GM12878 (cell line): ENCODE data around the gene COL2A1.

Source experiments
- BHLHE40 ChIP-seq, 2 experiments: fragments of 450-650 bp in 1 of 2; IDR thresholded peaks; 2 replicates each; pipeline ENCODE4 v1.6.1; 2011 to 2017; ENCODE audit warnings: low read depth in 2 of 2, borderline replicate concordance in 1 of 2, improper control_type of control experiment in 1 of 2, low read length in 1 of 2, mild to moderate bottlenecking in 1 of 2
- CREM ChIP-seq: IDR thresholded peaks from 2 replicates; pipeline ENCODE4 v1.6.1; 2014; ENCODE audit warnings: antibody characterized with exemption, low read depth
- CTCF ChIP-seq, 3 experiments: IDR thresholded peaks in 2 of 3; conservative IDR thresholded peaks in 1 of 3; 2 replicates each; pipeline ENCODE4 v1.5.1; 2011; ENCODE audit warnings: low read depth in 3 of 3, low read length in 3 of 3, mild to moderate bottlenecking in 3 of 3, control low read depth in 2 of 3, moderate library complexity in 2 of 3, inconsistent platforms in 1 of 3, mixed read lengths in 1 of 3; ENCODE audit not compliant: control insufficient read depth in 2 of 3, insufficient read depth in 1 of 3; ENCODE audit errors: extremely low read depth in 1 of 3
- NFYB ChIP-seq: IDR thresholded peaks from 2 replicates; pipeline ENCODE4 v1.6.1; 2011; ENCODE audit warnings: low read depth, mild to moderate bottlenecking, low read length, improper control_type of control experiment, moderate library complexity; ENCODE audit not compliant: insufficient read depth
- RAD21 ChIP-seq: IDR thresholded peaks from 2 replicates; pipeline ENCODE4 v1.6.1; 2011; ENCODE audit warnings: mild to moderate bottlenecking, low read depth, low read length, moderate library complexity; ENCODE audit not compliant: insufficient read depth
- SREBF2 ChIP-seq: IDR thresholded peaks from 2 replicates; pipeline ENCODE4 v1.6.1; 2012; ENCODE audit warnings: mild to moderate bottlenecking, low read length
- ZNF207 ChIP-seq: fragments of 450-650 bp; IDR thresholded peaks from 2 replicates; pipeline ENCODE4 v1.6.1; 2014; ENCODE audit warnings: antibody characterized with exemption, mild to moderate bottlenecking, borderline replicate concordance
- ZNF217 ChIP-seq: fragments of 450-650 bp; IDR thresholded peaks from 2 replicates; pipeline ENCODE4 v1.6.1; 2017; ENCODE audit warnings: antibody characterized with exemption, mild to moderate bottlenecking
- ZNF274 ChIP-seq: IDR thresholded peaks from one replicate; pipeline ENCODE4 v1.8.0; 2011; ENCODE audit not compliant: insufficient read length, insufficient read depth

DNA sequence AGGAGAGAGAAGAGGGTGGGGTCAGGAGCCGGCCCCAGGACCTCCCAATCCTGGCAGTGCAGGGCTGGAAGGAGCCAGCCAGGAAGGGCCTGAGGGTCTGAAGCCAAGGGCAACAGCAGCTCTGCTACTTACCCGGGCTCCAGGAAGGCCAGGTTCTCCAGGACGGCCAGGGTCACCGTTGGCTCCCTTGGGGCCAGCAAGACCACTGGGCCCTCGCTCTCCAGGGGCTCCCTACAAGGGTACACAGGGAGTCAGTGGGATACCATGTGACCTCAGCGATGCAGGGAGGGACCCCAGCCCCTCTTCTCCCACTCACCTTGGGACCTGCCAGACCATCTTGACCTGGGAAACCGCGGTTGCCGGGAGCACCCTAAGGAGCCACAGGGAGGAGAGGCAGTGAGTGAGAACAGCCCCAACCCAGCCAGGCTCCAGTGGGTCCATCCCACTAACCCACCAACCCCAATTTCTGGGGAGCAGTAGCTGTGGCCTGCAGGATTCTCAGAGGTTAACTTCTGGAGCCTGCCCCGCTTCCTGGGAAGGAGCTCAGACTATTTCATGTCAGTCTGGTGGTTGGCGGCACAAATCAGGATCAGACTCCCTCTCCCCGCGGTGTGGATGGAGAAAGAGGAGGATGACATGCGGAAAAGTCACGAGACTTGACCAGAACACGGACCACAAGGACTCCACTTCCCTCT, 18.5 kb downstream of the COL2A1 start:
- TF ChIP-seq BHLHE40 (IDR thresholded peaks at IDR 0.05; ENCODE audit: borderline replicate concordance in 1 of 2, low read depth in 2 of 2, low read length in 1 of 2) (no peak), ZNF207 (no peak), CTCF (IDR thresholded peaks at IDR 0.05 in 2 of 3, conservative IDR thresholded peaks at IDR 0.05 in 1 of 3; ENCODE audit: control insufficient read depth in 2 of 3, extremely low read depth in 1 of 3, insufficient read depth in 1 of 3, low read depth in 3 of 3, low read length in 3 of 3) (no peak), SREBF2 (no peak), RAD21 (no peak), CREM (no peak), ZNF217 (no peak), NFYB (no peak), ZNF274 (no peak)
